Gastrocnemius medialis (tissue), 4 donors: ENCODE data around the gene HUWE1. TPM values are rescaled to one million over a fixed set of nuclear protein-coding genes. Genes with fewer than 3 reads are reported as not detected.

Experiments
- ATAC-seq, 2 donors: fragments of 150-250 bp; one replicate each; pipeline ENCODE4 v1.9.1; 2016
- DNase-seq, 2 donors: peaks; one replicate each; pipeline ENCODE4 v3.0.0-alpha.2; 2019
- H3K27ac ChIP-seq, 4 donors: fragments of 200-600 bp; sonication (generic); 1 replicate in 1 of 4; 2 replicates in 3 of 4; pipeline ENCODE4 v1.5.1; 2016 to 2018; ENCODE audit warnings: mild to moderate bottlenecking in 2 of 4, moderate library complexity in 1 of 4
- H3K27me3 ChIP-seq, 3 donors: fragments of 200-600 bp; sonication (generic) in 2 of 3; 1 replicate in 1 of 3; 2 replicates in 2 of 3; pipeline versions ENCODE4 v1.5.1 to v1.6.0; 2016 to 2019; ENCODE audit warnings: mild to moderate bottlenecking in 1 of 3, moderate library complexity in 1 of 3
- H3K36me3 ChIP-seq, 2 donors: fragments of 200-600 bp; sonication (generic) in 1 of 2; one replicate each; pipeline ENCODE4 v1.5.1; 2017 to 2018
- H3K4me1 ChIP-seq, 2 donors: fragments of 200-600 bp; sonication (generic) in 1 of 2; one replicate each; pipeline ENCODE4 v1.5.1; 2016 to 2017; ENCODE audit warnings: mild to moderate bottlenecking in 2 of 2
- H3K4me3 ChIP-seq, 4 donors: fragments of 200-600 bp; sonication (generic) in 3 of 4; 1 replicate in 1 of 4; 2 replicates in 3 of 4; pipeline ENCODE4 v1.5.1; 2016 to 2019; ENCODE audit warnings: mild to moderate bottlenecking in 2 of 4
- H3K9me3 ChIP-seq, 3 donors: fragments of 200-600 bp; sonication (generic) in 2 of 3; 1 replicate in 1 of 3; 2 replicates in 2 of 3; pipeline ENCODE4 v1.5.1; 2016 to 2019
- POLR2A ChIP-seq, 2 donors: fragments of 450-650 bp; IDR thresholded peaks; one replicate each; pipeline ENCODE4 v1.6.1; 2017; ENCODE audit warnings: antibody characterized with exemption in 2 of 2, mild to moderate bottlenecking in 2 of 2, moderate library complexity in 2 of 2
- in situ Hi-C, 4 donors: fragments of 200-750 bp; cut with MboI; loops; one replicate each; pipeline versions ENCODE4 v1.15.0 to v1.8.0; 2017; ENCODE audit warnings: low sequenced_read_pairs in 4 of 4
- intact Hi-C: fragments of 100-400 bp; cut with DNase I; formaldehyde crosslinking; loops from one replicate; pipeline ENCODE4 v1.15.1; 2023; ENCODE audit warnings: low total_unique reads
- total RNA-seq, 4 donors: library from RNA; depleted of rRNA; stranded (reverse); fragments of >200 nt; gene quantifications; one replicate each; pipeline versions ENCODE4 v1.1.0 to v1.2.3, GENCODE V29; 2016
- TF ChIP-seq, protein P1 (sequence below), 5 experiments: fragments of 450-650 bp in 3 of 5; fragments of 200-600 bp in 2 of 5; sonication (generic) in 2 of 5; IDR thresholded peaks in 4 of 5; conservative IDR thresholded peaks in 1 of 5; 1 replicate in 4 of 5; 2 replicates in 1 of 5; pipeline ENCODE4 v1.5.1; 2016 to 2019; ENCODE audit warnings: antibody characterized with exemption in 5 of 5, mild to moderate bottlenecking in 3 of 5, moderate library complexity in 3 of 5

The HUWE1 gene
- total RNA-seq, 4 donors from 2014 or later = 99.7 to 173 (median 142) TPM

GRCh38 chrX:53599781-53600396, 86.6 kb downstream of the HUWE1 start:
- Histone ChIP-seq H3K36me3 (peaks cover 0 to 65% of the 10 kb centered on the region in 2 donors), H3K27me3 (no peaks in the 10 kb centered on the region), H3K4me1 (no peaks in the 10 kb centered on the region), H3K4me3 (no peak overlapping the region), H3K9me3 (no peaks in the 10 kb centered on the region), H3K27ac (no peak overlapping the region)
- in situ Hi-C loops (no loop called here), intact Hi-C loops (loop anchor here (10.0 kb wide), 1 partner anchor 45 kb away; no protein-coding TSS in a partner anchor)
- TF ChIP-seq POLR2A (IDR thresholded peaks at IDR 0.05) = no peak
- TF ChIP-seq, protein P1, sequence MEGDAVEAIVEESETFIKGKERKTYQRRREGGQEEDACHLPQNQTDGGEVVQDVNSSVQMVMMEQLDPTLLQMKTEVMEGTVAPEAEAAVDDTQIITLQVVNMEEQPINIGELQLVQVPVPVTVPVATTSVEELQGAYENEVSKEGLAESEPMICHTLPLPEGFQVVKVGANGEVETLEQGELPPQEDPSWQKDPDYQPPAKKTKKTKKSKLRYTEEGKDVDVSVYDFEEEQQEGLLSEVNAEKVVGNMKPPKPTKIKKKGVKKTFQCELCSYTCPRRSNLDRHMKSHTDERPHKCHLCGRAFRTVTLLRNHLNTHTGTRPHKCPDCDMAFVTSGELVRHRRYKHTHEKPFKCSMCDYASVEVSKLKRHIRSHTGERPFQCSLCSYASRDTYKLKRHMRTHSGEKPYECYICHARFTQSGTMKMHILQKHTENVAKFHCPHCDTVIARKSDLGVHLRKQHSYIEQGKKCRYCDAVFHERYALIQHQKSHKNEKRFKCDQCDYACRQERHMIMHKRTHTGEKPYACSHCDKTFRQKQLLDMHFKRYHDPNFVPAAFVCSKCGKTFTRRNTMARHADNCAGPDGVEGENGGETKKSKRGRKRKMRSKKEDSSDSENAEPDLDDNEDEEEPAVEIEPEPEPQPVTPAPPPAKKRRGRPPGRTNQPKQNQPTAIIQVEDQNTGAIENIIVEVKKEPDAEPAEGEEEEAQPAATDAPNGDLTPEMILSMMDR (IDR thresholded peaks at IDR 0.05 in 4 of 5, conservative IDR thresholded peaks at IDR 0.05 in 1 of 5) = no peak
- ATAC-seq (no peak), DNase-seq (no peak)

DNA sequence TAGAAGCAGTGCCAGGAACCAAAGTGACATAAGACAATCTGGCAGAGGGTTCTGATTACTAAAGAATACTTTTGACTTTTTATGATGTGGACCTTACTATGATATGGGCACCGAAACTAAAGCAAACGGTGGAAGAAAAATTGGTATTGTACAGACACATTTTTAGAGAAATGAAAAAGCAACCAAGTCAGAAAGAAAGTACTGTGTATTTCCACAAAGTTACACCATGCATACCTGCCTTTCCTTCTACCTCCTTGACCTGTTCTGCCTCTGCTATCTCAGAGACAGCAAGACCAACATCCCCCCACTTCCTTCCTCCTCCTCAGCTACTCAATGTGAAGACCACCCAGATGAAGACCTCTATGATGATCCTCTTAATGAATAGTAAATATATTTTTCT, 88.3 kb downstream of the HUWE1 start:
- DNase-seq (no peak), ATAC-seq (no peak)
- no peaks in the 10 kb centered on the region for H3K9me3 ChIP-seq
- TF ChIP-seq POLR2A (IDR thresholded peaks at IDR 0.05) = no peak
- TF ChIP-seq, protein P1 (IDR thresholded peaks at IDR 0.05 in 4 of 5, conservative IDR thresholded peaks at IDR 0.05 in 1 of 5) = no peak
- H3K4me1 ChIP-seq = no peaks in the 10 kb centered on the region
- no peaks in the 10 kb centered on the region for H3K27me3 ChIP-seq
- no peak overlapping the region for H3K4me3 ChIP-seq
- peaks cover 0 to 60% of the 10 kb centered on the region in 2 donors for H3K36me3 ChIP-seq
- H3K27ac ChIP-seq = no peak overlapping the region
- intact Hi-C loops = no loop called here
- in situ Hi-C loops = no loop called here

DNA sequence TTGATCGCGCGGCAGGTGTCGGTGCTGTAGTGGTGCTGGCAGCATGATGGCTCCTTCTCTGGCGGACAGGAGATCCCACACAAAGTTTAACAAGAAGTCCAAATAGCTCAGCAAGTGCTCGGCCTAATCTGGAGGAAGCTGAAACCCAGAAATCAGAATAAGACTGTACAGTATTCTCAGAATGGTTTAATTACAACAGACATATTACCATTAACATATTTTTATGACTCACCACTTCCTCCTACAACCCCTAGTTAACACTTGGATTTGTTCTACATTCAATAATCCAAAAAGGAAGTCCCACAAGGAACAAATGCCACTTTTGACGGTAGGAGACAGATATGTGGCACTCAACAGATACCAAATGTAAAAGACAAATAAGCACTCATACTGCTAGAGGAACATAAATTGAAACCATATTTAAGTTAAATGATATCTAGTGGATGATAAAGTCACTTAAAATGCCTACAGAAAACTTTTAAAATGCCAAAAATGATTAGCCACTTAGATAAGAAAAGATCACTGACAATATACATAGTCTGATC, 91.2 kb downstream of the HUWE1 start:
- TF ChIP-seq, protein P1 (IDR thresholded peaks at IDR 0.05 in 4 of 5, conservative IDR thresholded peaks at IDR 0.05 in 1 of 5) = no peak
- no peak for TF ChIP-seq POLR2A (IDR thresholded peaks at IDR 0.05)
- Histone ChIP-seq H3K27ac (no peak overlapping the region), H3K9me3 (no peaks in the 10 kb centered on the region), H3K27me3 (no peaks in the 10 kb centered on the region), H3K4me3 (no peak overlapping the region), H3K36me3 (peaks cover 0 to 61% of the 10 kb centered on the region in 2 donors), H3K4me1 (no peaks in the 10 kb centered on the region)
- intact Hi-C loops = no loop called here
- DNase-seq (no peak), ATAC-seq (no peak)
- in situ Hi-C loops = no loop called here

- in situ Hi-C loops (no loop called here), intact Hi-C loops (no loop called here)
- Histone ChIP-seq H3K9me3 (no peaks in the 10 kb centered on the region), H3K4me3 (no peak overlapping the region), H3K4me1 (no peaks in the 10 kb centered on the region), H3K36me3 (peaks cover 0 to 61% of the 10 kb centered on the region in 2 donors), H3K27me3 (no peaks in the 10 kb centered on the region), H3K27ac (no peak overlapping the region)
- ATAC-seq (no peak), DNase-seq (no peak)
- TF ChIP-seq, protein P1 (IDR thresholded peaks at IDR 0.05 in 4 of 5, conservative IDR thresholded peaks at IDR 0.05 in 1 of 5) = no peak
- TF ChIP-seq POLR2A (IDR thresholded peaks at IDR 0.05) = no peak
Measured at GRCh38 chrX:53594354-53594753, 92.2 kb downstream of the HUWE1 start.
